Suprapubic skin (tissue), 4 donors: ENCODE measurements around the gene CHRNA9. TPM values are rescaled to one million over a fixed set of nuclear protein-coding genes. Genes with fewer than 3 reads are reported as not detected.
"Not testable (repeated sequence)": the region's sequence is repeated elsewhere in the genome, so short reads cannot be mapped to it uniquely, and the experiment has no call there.

Source experiments
- DNase-seq, 2 donors: peaks; one replicate each; pipeline ENCODE4 v3.0.0-alpha.2; 2019; ENCODE audit warnings: low spot score in 2 of 2
- H3K27ac ChIP-seq: fragments of 200-600 bp; sonication (generic); one replicate; pipeline ENCODE4 v1.5.1; 2019
- H3K27me3 ChIP-seq: fragments of 200-600 bp; sonication (generic); one replicate; pipeline ENCODE4 v1.5.1; 2019
- H3K36me3 ChIP-seq: fragments of 200-600 bp; sonication (generic); one replicate; pipeline ENCODE4 v1.5.1; 2019
- H3K4me1 ChIP-seq: fragments of 200-600 bp; sonication (generic); one replicate; pipeline ENCODE4 v1.5.1; 2019
- H3K4me3 ChIP-seq: fragments of 200-600 bp; sonication (generic); one replicate; pipeline ENCODE4 v1.5.1; 2019; ENCODE audit warnings: mild to moderate bottlenecking
- H3K9me3 ChIP-seq: fragments of 200-600 bp; sonication (generic); one replicate; pipeline ENCODE4 v1.5.1; 2019
- EP300 ChIP-seq: sonication (generic); formaldehyde crosslinking; IDR thresholded peaks from one replicate; pipeline ENCODE4 v1.6.1; 2017; ENCODE audit warnings: antibody characterized with exemption
- POLR2A ChIP-seq, 2 donors: fragments of 450-650 bp; IDR thresholded peaks; one replicate each; pipeline ENCODE4 v1.6.1; 2017; ENCODE audit warnings: antibody characterized with exemption in 2 of 2, mild to moderate bottlenecking in 2 of 2, moderate library complexity in 2 of 2
- POLR2AphosphoS5 ChIP-seq, 3 donors: sonication (generic); formaldehyde crosslinking; IDR thresholded peaks; one replicate each; pipeline ENCODE4 v1.6.1; 2017; ENCODE audit warnings: antibody characterized with exemption in 3 of 3
- WGBS: methylation state at CpG from one replicate; pipeline ENCODE4 v1.1.5; 2018; 5-methylcytosine and 5-hydroxymethylcytosine counted together
- total RNA-seq, 4 donors: library from RNA; depleted of rRNA; stranded (reverse); fragments of >200 nt; gene quantifications; one replicate each; pipeline ENCODE4 v1.1.0, GENCODE V29; 2016
- TF ChIP-seq, protein P1 (sequence below), 2 donors: fragments of 200-600 bp in 1 of 2; fragments of 450-650 bp in 1 of 2; sonication (generic) in 1 of 2; IDR thresholded peaks; one replicate each; pipeline ENCODE4 v1.5.1; 2016 to 2019; ENCODE audit warnings: antibody characterized with exemption in 2 of 2, mild to moderate bottlenecking in 1 of 2, moderate library complexity in 1 of 2

The CHRNA9 gene, protein sequence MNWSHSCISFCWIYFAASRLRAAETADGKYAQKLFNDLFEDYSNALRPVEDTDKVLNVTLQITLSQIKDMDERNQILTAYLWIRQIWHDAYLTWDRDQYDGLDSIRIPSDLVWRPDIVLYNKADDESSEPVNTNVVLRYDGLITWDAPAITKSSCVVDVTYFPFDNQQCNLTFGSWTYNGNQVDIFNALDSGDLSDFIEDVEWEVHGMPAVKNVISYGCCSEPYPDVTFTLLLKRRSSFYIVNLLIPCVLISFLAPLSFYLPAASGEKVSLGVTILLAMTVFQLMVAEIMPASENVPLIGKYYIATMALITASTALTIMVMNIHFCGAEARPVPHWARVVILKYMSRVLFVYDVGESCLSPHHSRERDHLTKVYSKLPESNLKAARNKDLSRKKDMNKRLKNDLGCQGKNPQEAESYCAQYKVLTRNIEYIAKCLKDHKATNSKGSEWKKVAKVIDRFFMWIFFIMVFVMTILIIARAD
- 1 to 10 TPM in 1 of 4 donors, under 1 TPM in 2, not detected in 1; 0.34 to 2.4 (median 0.38) TPM for total RNA-seq

DNA sequence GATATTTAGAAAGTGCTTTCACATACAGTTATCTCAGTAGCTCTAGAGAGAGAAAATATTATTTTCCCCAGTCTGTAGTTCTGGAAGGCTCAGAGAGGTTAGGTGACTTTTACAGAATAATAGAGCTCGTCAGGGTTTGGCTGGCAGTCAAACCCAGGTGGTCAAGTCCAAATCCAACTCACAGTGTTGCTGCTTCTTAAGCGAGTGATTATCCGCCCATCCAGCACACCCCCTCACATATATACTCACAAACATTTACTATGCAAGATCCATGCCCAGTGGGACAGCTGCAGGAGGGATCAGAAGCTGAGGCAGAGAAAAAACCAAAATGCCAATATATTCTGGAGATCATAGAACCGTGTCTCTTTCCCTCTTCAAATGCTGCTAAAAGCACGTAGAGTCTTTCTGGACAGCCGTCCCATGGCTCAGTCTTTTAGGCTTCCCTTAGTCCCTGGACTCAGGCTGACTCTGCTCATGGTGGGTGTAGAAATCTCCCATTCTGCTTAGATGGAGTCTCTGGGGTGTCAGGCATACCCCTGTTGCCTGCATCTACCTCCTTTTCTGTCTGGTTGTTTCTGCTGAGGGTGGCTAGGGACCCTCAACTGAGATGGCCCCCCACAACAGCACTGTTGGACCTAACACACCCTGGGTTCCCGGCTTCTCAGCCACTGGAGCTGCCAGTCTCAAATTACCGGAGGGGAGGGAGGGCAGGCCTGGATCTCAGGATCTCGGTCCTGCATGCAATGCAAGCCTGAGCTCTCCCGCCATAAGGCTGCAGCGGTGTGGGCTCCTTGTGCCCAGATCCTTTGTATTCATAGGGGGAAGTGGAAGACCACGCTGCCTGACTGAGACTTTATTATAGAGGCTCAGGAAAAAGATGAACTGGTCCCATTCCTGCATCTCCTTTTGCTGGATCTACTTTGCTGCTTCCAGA lies at the start of gene CHRNA9:
TSS of gene CHRNA9 (plus strand) at position 743 of the 934 bp plus-strand sequence. CDS start at position 878, 135 bp downstream.
- Histone ChIP-seq H3K9me3 (no peaks in the 10 kb centered on the region), H3K4me1 (no peaks in the 10 kb centered on the region), H3K36me3 (no peaks in the 10 kb centered on the region), H3K27me3 (peaks cover 3% of the 10 kb centered on the region), H3K4me3 (no peak within 1 kb of the TSS), H3K27ac (no peak within 1 kb of the TSS)
- WGBS = 73% methylated on average over 12 of the region's 12 CpGs
- no peak for TF ChIP-seq POLR2AphosphoS5 (IDR thresholded peaks at IDR 0.05)
- no peak for TF ChIP-seq EP300
- no peak for TF ChIP-seq POLR2A (IDR thresholded peaks at IDR 0.05)
- TF ChIP-seq, protein P1, sequence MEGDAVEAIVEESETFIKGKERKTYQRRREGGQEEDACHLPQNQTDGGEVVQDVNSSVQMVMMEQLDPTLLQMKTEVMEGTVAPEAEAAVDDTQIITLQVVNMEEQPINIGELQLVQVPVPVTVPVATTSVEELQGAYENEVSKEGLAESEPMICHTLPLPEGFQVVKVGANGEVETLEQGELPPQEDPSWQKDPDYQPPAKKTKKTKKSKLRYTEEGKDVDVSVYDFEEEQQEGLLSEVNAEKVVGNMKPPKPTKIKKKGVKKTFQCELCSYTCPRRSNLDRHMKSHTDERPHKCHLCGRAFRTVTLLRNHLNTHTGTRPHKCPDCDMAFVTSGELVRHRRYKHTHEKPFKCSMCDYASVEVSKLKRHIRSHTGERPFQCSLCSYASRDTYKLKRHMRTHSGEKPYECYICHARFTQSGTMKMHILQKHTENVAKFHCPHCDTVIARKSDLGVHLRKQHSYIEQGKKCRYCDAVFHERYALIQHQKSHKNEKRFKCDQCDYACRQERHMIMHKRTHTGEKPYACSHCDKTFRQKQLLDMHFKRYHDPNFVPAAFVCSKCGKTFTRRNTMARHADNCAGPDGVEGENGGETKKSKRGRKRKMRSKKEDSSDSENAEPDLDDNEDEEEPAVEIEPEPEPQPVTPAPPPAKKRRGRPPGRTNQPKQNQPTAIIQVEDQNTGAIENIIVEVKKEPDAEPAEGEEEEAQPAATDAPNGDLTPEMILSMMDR (IDR thresholded peaks at IDR 0.05) = no peak
- DNase-seq = no peak

DNA sequence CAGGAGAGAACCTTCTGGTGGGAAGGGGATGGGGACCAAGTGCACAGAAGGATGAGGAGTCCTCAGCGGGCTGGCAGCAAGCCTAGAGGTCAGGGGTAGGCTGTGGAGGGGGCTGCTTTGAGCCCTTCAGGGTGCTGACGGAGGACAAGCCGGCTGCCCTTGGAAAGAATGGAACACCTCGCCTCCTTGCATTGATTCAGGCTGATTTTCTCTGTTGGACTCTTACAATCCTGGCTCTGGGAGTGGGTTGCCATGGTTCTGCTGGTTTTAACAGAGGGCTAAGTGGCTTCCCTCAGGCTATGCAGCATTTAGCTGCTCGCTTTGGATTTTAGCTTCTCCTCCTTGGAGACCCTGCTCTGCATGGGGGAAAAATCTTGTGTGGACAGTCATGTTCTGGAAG lies 49.4 kb upstream of the CHRNA9 start:
- Histone ChIP-seq H3K36me3 (no peaks in the 10 kb centered on the region), H3K9me3 (no peaks in the 10 kb centered on the region), H3K27ac (no peak overlapping the region), H3K4me1 (no peaks in the 10 kb centered on the region), H3K4me3 (no peak overlapping the region), H3K27me3 (no peaks in the 10 kb centered on the region)
- 79% methylated on average over 5 of the region's 5 CpGs for WGBS
- DNase-seq = no peak
- TF ChIP-seq, protein P1 (IDR thresholded peaks at IDR 0.05) = no peak
- TF ChIP-seq POLR2AphosphoS5 (IDR thresholded peaks at IDR 0.05) (no peak), EP300 (no peak), POLR2A (IDR thresholded peaks at IDR 0.05) (no peak)

DNA sequence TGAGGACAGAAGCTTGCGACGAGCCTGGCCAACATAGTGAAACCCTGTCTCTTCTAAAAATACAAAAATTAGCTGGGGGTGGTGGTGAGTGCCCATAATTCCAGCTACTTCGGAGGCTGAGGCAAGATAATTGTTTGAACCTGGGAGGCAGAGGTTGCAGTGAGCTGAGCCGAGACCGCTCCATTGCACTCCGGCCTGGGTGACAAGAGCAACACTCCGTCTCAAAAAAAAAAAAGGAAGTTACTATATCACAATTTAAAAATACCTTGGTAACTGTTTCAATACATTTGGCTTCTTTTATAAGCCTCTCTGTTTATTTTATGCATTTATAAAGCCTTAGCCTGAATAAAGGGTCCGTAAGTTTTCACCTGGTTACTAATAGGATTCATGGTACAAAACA lies 46.6 kb upstream of the CHRNA9 start:
- TF ChIP-seq POLR2A (IDR thresholded peaks at IDR 0.05) = no peak
- TF ChIP-seq, protein P1 (IDR thresholded peaks at IDR 0.05) = no peak
- no peak for TF ChIP-seq POLR2AphosphoS5 (IDR thresholded peaks at IDR 0.05)
- TF ChIP-seq EP300 = no peak
- WGBS = 93% methylated on average over 8 of the region's 8 CpGs
- Histone ChIP-seq H3K4me3 (no peak overlapping the region), H3K36me3 (no peaks in the 10 kb centered on the region), H3K27ac (no peak overlapping the region), H3K4me1 (no peaks in the 10 kb centered on the region), H3K27me3 (no peaks in the 10 kb centered on the region), H3K9me3 (no peaks in the 10 kb centered on the region)
- DNase-seq = no peak

DNA sequence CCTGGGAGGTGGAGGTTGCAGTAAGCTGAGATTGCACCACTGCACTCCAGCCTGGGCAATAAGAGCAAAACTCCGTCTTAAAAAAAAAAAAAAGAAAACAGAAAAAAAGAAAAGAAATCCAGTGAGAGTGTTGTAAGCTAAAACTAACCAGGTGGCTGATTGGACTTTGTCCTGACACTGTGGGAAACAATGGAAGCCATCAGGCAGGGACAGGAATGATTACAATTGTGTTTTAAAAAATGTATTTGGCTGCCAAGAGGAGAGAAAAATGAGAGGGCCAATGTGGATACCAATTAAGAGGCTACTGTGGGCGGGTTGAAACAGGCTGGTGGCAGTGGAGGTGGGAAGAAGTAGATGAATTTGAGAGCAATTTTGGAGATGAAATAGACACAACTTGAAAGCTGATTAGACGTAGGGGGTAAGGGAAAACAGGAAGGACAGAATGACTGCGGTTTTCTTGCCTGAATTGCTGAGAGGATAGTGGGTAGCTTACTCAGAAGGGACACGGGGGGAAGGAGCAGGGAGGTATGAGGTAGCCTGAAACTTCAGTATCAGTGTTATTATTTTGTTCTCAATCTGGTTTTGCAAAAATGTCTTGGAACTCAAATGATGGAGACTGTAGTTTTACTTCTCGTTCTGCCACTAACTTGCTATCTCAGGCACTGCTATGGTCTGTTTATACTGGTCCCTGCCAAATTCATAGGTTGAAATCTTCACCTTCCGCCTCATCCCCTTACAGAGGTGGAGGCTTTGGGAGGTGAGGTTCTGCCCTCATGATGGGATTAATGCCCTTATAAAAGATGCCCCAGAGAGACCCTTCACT lies 45.6 kb upstream of the CHRNA9 start:
- Histone ChIP-seq H3K27me3 (no peaks in the 10 kb centered on the region), H3K9me3 (no peaks in the 10 kb centered on the region), H3K4me3 (no peak overlapping the region), H3K27ac (no peak overlapping the region), H3K4me1 (no peaks in the 10 kb centered on the region), H3K36me3 (no peaks in the 10 kb centered on the region)
- 54% methylated on average over 7 of the region's 7 CpGs for WGBS
- TF ChIP-seq EP300 (no peak), POLR2A (IDR thresholded peaks at IDR 0.05) (no peak), POLR2AphosphoS5 (IDR thresholded peaks at IDR 0.05) (no peak)
- TF ChIP-seq, protein P1 (IDR thresholded peaks at IDR 0.05) = no peak
- DNase-seq = no peak

DNA sequence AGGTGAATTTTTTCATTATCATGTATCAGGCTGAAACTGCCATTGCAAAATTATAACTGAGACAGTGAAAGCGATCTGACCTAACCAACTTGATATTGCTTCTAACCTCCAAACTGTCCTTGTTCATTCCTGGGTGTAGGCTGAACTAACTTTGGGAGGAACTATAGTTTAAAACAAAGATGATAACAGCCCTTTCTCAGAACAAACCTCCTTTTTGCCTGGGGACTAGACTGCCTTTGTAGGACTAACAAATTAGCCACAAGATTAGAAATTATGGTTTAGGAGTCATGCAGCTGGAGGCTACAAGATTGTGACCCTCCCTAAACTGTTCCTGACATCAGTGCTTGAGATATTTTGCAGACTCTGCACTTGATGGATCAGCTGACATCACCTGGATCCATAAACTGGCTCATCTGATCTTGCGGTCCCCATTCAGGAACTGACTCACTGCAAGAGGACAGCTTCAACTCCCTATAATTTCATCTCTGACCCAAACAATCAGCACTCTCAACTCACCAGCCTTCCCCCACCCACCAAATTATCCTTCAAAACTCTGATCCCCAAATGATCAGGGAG lies 44.4 kb upstream of the CHRNA9 start:
- not testable (repeated sequence) for H3K4me3 ChIP-seq, H3K36me3 ChIP-seq, H3K4me1 ChIP-seq, H3K27me3 ChIP-seq, H3K27ac ChIP-seq, DNase-seq, H3K9me3 ChIP-seq
- WGBS = 77% methylated on average over 2 of the region's 2 CpGs
